GM23338 (cell line): Measurements from ENCODE around the gene DIO3. TPM values are rescaled to one million over a fixed set of nuclear protein-coding genes. Genes with fewer than 3 reads are reported as not detected.

ENCODE experiments used
- ATAC-seq: fragments of 200-7000 bp; cut with Tn5 transposase; 3 replicates; pipeline ENCODE4 v1.9.1; 2020
- DNase-seq: peaks from one replicate; pipeline ENCODE4 v3.0.0-alpha.2; 2015; ENCODE audit warnings: low spot score
- H2AFZ ChIP-seq: fragments of 200-600 bp; sonication (generic); 2 replicates; pipeline ENCODE4 v1.8.0; 2016; ENCODE audit warnings: antibody characterized with exemption, mild to moderate bottlenecking, moderate library complexity
- H3F3A ChIP-seq: fragments of 200-600 bp; sonication (generic); replicated peaks from 2 replicates; pipeline ENCODE4 v1.8.0; 2017; ENCODE audit warnings: antibody characterized with exemption, mixed run types, low read depth
- H3K27ac ChIP-seq: fragments of 200-600 bp; sonication (generic); 2 replicates; pipeline ENCODE4 v1.6.1; 2016; ENCODE audit warnings: low read depth
- H3K27me3 ChIP-seq: fragments of 200-600 bp; sonication (generic); 2 replicates; pipeline ENCODE4 v1.8.0; 2016; ENCODE audit warnings: mild to moderate bottlenecking, mixed run types, moderate library complexity; ENCODE audit not compliant: insufficient read depth
- H3K36me3 ChIP-seq: fragments of 200-600 bp; sonication (generic); 2 replicates; pipeline ENCODE4 v1.8.0; 2016; ENCODE audit warnings: mild to moderate bottlenecking; ENCODE audit not compliant: insufficient read depth
- H3K4me1 ChIP-seq: fragments of 200-600 bp; sonication (generic); 2 replicates; pipeline ENCODE4 v1.8.0; 2016; ENCODE audit warnings: mild to moderate bottlenecking, moderate library complexity; ENCODE audit not compliant: insufficient read depth
- H3K4me2 ChIP-seq: fragments of 200-600 bp; sonication (generic); 2 replicates; pipeline ENCODE4 v1.7.1; 2017; ENCODE audit warnings: mixed run types
- H3K4me3 ChIP-seq: fragments of 200-600 bp; sonication (generic); 2 replicates; pipeline ENCODE4 v1.6.1; 2016; ENCODE audit warnings: mixed run types
- H3K79me2 ChIP-seq: fragments of 200-600 bp; sonication (generic); replicated peaks from 2 replicates; pipeline ENCODE4 v1.8.0; 2017; ENCODE audit warnings: mild to moderate bottlenecking; ENCODE audit not compliant: insufficient read depth
- H3K9me2 ChIP-seq: fragments of 200-600 bp; sonication (generic); 2 replicates; pipeline ENCODE4 v1.8.0; 2017; ENCODE audit not compliant: insufficient read depth
- H4K20me1 ChIP-seq: fragments of 200-600 bp; sonication (generic); replicated peaks from 2 replicates; pipeline ENCODE4 v1.8.0; 2017; ENCODE audit warnings: mild to moderate bottlenecking; ENCODE audit not compliant: insufficient read depth
- H3K27ac Mint-ChIP-seq: 2 replicates; pipeline ENCODE4 v1.8.0; 2020; ENCODE audit warnings: inconsistent platforms, mild to moderate bottlenecking, moderate library complexity, mixed read lengths
- H3K27me3 Mint-ChIP-seq: 3 replicates; pipeline ENCODE4 v1.8.0; 2022; ENCODE audit warnings: low read depth, mild to moderate bottlenecking, moderate library complexity, mixed read lengths, inconsistent platforms; ENCODE audit not compliant: insufficient read depth, poor library complexity
- H3K36me3 Mint-ChIP-seq: 3 replicates; pipeline ENCODE4 v1.8.0; 2021; ENCODE audit warnings: low read depth, mild to moderate bottlenecking, inconsistent platforms, moderate library complexity, mixed read lengths
- H3K4me1 Mint-ChIP-seq: 3 replicates; pipeline ENCODE4 v1.8.0; 2020; ENCODE audit warnings: mild to moderate bottlenecking, inconsistent platforms, mixed read lengths
- H3K4me3 Mint-ChIP-seq: 3 replicates; pipeline ENCODE4 v1.8.0; 2021; ENCODE audit warnings: moderate library complexity, mild to moderate bottlenecking, inconsistent platforms, mixed read lengths
- H3K9me3 Mint-ChIP-seq: 3 replicates; pipeline ENCODE4 v1.8.0; 2020; ENCODE audit warnings: moderate library complexity, mild to moderate bottlenecking, inconsistent platforms, mixed read lengths
- CREB1 ChIP-seq: fragments of 250-450 bp; sonication (Bioruptor Pico); IDR thresholded peaks from 2 replicates; pipeline ENCODE4 v1.5.0; 2020; ENCODE audit warnings: low read depth, mild to moderate bottlenecking, moderate library complexity
- EZH2phosphoT487 ChIP-seq: fragments of 200-600 bp; sonication (generic); IDR thresholded peaks from one replicate; pipeline ENCODE4 v1.8.1; 2018; ENCODE audit warnings: antibody characterized with exemption; ENCODE audit not compliant: unreplicated experiment
- JUNB ChIP-seq: IDR thresholded peaks from one replicate; pipeline ENCODE4 v1.6.1; 2016; ENCODE audit warnings: antibody characterized with exemption; ENCODE audit not compliant: unreplicated experiment
- NANOG ChIP-seq: IDR thresholded peaks from 2 replicates; pipeline ENCODE4 v1.6.1; 2016; ENCODE audit warnings: antibody characterized with exemption, borderline replicate concordance
- POLR2AphosphoS5 ChIP-seq: IDR thresholded peaks from 2 replicates; pipeline ENCODE4 v1.6.1; 2016; ENCODE audit warnings: antibody characterized with exemption, low read depth
- STAT1 ChIP-seq: IDR thresholded peaks from one replicate; pipeline ENCODE4 v1.6.1; 2016; ENCODE audit warnings: antibody characterized with exemption; ENCODE audit not compliant: unreplicated experiment
- ZNF114 ChIP-seq: fragments of 250-450 bp; sonication (Bioruptor Pico); IDR thresholded peaks from 2 replicates; pipeline ENCODE4 v1.5.0; 2020; ENCODE audit warnings: mild to moderate bottlenecking, moderate library complexity
- ZNF331 ChIP-seq: fragments of 250-450 bp; sonication (Bioruptor Pico); IDR thresholded peaks from 2 replicates; pipeline ENCODE4 v1.5.0; 2020; ENCODE audit warnings: low read depth, mild to moderate bottlenecking, moderate library complexity
- polyA plus RNA-seq: library from polyadenylated mRNA; unstranded; fragments of >200 nt; fragmentation: Nextera tagmentation; extraction: Ambion mirVana; gene quantifications from 2 replicates; pipeline ENCODE4 v1.2.1, GENCODE V29; 2016
- total RNA-seq: library from RNA; depleted of rRNA; stranded (reverse); fragments of >200 nt; shearing (Covaris generic); gene quantifications from 2 replicates; pipeline ENCODE4 v1.2.3, GENCODE V29; 2014
- TF ChIP-seq, protein P1 (sequence below): fragments of 250-450 bp; sonication (Bioruptor Pico); IDR thresholded peaks from 2 replicates; pipeline ENCODE4 v1.5.0; 2020; ENCODE audit warnings: mild to moderate bottlenecking, moderate library complexity
- TF ChIP-seq, protein P2 (sequence below): IDR thresholded peaks from 2 replicates; pipeline ENCODE4 v1.6.1; 2016; ENCODE audit warnings: antibody characterized with exemption
- TF ChIP-seq, protein P3 (sequence below), 2 experiments: fragments of 200-600 bp in 1 of 2; sonication (generic) in 1 of 2; conservative IDR thresholded peaks; 2 replicates each; pipeline versions ENCODE4 v1.5.1 to v1.6.1; 2016 to 2017; ENCODE audit warnings: antibody characterized with exemption in 2 of 2, low read depth in 2 of 2, mild to moderate bottlenecking in 2 of 2, moderate library complexity in 1 of 2
- TF ChIP-seq, protein P4 (sequence below): IDR thresholded peaks from one replicate; pipeline ENCODE4 v1.6.1; 2018; ENCODE audit warnings: antibody characterized with exemption; ENCODE audit not compliant: unreplicated experiment

Gene DIO3
- total and polyA plus RNA-seq, 2 experiments from 2014 or later = 0.10 to 0.28 TPM

DNA sequence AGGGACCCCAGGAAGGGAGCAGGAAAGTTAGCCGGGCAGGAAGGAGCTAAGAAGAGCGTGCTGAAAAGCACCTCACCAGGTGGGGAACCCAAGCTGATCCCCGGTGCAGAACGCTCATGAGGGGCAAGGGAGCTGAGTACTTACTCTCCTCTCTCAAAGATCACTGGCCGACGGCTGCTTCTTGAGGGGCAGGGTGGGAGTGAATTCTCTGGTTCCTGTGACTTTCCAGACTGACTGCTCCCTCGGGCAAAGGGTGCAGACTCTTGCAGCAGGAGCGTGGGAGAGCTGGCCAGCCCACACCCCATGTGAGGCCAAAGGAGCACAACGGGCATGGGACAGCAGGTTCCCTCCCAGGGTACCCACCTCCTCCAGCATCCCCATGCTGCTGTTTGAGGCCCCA lies 44.9 kb upstream of the DIO3 start (continued):
- TF ChIP-seq, protein P1, sequence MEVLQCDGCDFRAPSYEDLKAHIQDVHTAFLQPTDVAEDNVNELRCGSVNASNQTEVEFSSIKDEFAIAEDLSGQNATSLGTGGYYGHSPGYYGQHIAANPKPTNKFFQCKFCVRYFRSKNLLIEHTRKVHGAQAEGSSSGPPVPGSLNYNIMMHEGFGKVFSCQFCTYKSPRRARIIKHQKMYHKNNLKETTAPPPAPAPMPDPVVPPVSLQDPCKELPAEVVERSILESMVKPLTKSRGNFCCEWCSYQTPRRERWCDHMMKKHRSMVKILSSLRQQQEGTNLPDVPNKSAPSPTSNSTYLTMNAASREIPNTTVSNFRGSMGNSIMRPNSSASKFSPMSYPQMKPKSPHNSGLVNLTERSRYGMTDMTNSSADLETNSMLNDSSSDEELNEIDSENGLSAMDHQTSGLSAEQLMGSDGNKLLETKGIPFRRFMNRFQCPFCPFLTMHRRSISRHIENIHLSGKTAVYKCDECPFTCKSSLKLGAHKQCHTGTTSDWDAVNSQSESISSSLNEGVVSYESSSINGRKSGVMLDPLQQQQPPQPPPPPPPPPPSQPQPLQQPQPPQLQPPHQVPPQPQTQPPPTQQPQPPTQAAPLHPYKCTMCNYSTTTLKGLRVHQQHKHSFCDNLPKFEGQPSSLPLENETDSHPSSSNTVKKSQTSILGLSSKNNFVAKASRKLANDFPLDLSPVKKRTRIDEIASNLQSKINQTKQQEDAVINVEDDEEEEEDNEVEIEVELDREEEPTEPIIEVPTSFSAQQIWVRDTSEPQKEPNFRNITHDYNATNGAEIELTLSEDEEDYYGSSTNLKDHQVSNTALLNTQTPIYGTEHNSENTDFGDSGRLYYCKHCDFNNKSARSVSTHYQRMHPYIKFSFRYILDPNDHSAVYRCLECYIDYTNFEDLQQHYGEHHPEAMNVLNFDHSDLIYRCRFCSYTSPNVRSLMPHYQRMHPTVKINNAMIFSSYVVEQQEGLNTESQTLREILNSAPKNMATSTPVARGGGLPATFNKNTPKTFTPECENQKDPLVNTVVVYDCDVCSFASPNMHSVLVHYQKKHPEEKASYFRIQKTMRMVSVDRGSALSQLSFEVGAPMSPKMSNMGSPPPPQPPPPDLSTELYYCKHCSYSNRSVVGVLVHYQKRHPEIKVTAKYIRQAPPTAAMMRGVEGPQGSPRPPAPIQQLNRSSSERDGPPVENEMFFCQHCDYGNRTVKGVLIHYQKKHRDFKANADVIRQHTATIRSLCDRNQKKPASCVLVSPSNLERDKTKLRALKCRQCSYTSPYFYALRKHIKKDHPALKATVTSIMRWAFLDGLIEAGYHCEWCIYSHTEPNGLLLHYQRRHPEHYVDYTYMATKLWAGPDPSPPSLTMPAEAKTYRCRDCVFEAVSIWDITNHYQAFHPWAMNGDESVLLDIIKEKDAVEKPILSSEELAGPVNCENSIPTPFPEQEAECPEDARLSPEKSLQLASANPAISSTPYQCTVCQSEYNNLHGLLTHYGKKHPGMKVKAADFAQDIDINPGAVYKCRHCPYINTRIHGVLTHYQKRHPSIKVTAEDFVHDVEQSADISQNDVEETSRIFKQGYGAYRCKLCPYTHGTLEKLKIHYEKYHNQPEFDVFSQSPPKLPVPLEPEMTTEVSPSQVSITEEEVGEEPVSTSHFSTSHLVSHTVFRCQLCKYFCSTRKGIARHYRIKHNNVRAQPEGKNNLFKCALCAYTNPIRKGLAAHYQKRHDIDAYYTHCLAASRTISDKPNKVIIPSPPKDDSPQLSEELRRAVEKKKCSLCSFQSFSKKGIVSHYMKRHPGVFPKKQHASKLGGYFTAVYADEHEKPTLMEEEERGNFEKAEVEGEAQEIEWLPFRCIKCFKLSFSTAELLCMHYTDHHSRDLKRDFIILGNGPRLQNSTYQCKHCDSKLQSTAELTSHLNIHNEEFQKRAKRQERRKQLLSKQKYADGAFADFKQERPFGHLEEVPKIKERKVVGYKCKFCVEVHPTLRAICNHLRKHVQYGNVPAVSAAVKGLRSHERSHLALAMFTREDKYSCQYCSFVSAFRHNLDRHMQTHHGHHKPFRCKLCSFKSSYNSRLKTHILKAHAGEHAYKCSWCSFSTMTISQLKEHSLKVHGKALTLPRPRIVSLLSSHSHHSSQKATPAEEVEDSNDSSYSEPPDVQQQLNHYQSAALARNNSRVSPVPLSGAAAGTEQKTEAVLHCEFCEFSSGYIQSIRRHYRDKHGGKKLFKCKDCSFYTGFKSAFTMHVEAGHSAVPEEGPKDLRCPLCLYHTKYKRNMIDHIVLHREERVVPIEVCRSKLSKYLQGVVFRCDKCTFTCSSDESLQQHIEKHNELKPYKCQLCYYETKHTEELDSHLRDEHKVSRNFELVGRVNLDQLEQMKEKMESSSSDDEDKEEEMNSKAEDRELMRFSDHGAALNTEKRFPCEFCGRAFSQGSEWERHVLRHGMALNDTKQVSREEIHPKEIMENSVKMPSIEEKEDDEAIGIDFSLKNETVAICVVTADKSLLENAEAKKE (CRISPR knock-in tag) = no peak
- TF ChIP-seq ZNF331 = no peak
- no peak for TF ChIP-seq STAT1
- no peak for TF ChIP-seq NANOG

DNA sequence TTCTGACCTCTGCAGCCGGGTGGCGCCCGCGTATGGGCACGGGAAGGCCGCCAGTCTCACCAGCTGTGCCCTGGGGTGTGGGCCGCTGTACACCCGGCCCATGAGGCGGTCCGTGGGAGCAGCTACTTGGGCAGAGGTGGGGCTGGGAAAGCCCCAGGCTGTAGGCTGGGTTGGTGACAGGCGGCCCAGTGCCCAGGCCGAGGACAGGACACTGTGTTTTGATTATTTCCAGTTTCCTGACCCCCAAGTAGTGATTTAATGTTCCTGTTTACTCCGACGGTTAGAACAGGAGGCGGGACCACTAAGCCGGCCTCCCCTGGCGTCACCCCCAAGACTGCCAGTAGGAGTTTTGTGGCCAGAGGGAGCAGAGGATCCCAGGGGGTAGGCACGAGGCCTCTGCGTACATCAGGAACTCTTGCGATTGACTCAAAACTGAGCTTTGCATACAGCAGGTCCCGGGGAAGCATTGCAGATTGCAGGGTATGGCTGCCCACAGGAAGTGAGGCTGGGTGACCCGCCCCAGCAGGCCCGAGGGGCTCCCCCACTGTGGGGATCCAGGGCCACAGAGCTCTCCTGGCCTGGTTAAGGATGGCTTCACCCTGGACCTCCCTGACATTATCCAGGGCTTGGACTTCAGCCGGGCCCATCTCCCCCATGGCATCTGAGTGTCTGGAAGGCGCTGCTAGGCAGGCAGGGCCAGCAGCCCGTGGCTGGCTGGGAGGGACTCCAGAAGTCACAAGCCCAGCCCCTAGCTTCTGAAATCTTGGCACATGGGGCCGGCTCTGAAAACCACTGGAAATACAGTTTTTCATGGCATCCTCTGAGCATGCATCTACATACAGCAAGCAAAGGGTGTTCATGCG lies 42.5 kb upstream of the DIO3 start:
- no peak for ATAC-seq
- Histone ChIP-seq H2AFZ (no peak overlapping the region), H3F3A (no peaks in the 10 kb centered on the region), H4K20me1 (no peaks in the 10 kb centered on the region), H3K27me3 (no peaks in the 10 kb centered on the region), H3K27ac (no peak overlapping the region), H3K4me2 (no peak overlapping the region), H3K36me3 (no peaks in the 10 kb centered on the region), H3K4me3 (no peak overlapping the region), H3K79me2 (no peaks in the 10 kb centered on the region), H3K9me2 (no peaks in the 10 kb centered on the region), H3K4me1 (no peaks in the 10 kb centered on the region)
- Mint-ChIP-seq H3K4me3 (no peak overlapping the region), H3K27ac (no peak overlapping the region), H3K36me3 (peaks cover 6% of the 10 kb centered on the region; the same call in 2 of the 3 replicates), H3K4me1 (peaks cover 3% of the 10 kb centered on the region; the same call in 1 of the 3 replicates), H3K9me3 (peaks cover 16% of the 10 kb centered on the region), H3K27me3 (peaks cover 3% of the 10 kb centered on the region)
- no peak for DNase-seq
- TF ChIP-seq ZNF114 (CRISPR knock-in tag) (no peak), POLR2AphosphoS5 (no peak), EZH2phosphoT487 (no peak), JUNB (no peak), ZNF331 (no peak), CREB1 (no peak), NANOG (no peak)
- TF ChIP-seq, protein P2, sequence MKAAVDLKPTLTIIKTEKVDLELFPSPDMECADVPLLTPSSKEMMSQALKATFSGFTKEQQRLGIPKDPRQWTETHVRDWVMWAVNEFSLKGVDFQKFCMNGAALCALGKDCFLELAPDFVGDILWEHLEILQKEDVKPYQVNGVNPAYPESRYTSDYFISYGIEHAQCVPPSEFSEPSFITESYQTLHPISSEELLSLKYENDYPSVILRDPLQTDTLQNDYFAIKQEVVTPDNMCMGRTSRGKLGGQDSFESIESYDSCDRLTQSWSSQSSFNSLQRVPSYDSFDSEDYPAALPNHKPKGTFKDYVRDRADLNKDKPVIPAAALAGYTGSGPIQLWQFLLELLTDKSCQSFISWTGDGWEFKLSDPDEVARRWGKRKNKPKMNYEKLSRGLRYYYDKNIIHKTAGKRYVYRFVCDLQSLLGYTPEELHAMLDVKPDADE = no peak
- TF ChIP-seq, protein P3, sequence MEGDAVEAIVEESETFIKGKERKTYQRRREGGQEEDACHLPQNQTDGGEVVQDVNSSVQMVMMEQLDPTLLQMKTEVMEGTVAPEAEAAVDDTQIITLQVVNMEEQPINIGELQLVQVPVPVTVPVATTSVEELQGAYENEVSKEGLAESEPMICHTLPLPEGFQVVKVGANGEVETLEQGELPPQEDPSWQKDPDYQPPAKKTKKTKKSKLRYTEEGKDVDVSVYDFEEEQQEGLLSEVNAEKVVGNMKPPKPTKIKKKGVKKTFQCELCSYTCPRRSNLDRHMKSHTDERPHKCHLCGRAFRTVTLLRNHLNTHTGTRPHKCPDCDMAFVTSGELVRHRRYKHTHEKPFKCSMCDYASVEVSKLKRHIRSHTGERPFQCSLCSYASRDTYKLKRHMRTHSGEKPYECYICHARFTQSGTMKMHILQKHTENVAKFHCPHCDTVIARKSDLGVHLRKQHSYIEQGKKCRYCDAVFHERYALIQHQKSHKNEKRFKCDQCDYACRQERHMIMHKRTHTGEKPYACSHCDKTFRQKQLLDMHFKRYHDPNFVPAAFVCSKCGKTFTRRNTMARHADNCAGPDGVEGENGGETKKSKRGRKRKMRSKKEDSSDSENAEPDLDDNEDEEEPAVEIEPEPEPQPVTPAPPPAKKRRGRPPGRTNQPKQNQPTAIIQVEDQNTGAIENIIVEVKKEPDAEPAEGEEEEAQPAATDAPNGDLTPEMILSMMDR (conservative IDR thresholded peaks at IDR 0.05; ENCODE audit: low read depth in 2 of 2) = no peak
- TF ChIP-seq, protein P4, sequence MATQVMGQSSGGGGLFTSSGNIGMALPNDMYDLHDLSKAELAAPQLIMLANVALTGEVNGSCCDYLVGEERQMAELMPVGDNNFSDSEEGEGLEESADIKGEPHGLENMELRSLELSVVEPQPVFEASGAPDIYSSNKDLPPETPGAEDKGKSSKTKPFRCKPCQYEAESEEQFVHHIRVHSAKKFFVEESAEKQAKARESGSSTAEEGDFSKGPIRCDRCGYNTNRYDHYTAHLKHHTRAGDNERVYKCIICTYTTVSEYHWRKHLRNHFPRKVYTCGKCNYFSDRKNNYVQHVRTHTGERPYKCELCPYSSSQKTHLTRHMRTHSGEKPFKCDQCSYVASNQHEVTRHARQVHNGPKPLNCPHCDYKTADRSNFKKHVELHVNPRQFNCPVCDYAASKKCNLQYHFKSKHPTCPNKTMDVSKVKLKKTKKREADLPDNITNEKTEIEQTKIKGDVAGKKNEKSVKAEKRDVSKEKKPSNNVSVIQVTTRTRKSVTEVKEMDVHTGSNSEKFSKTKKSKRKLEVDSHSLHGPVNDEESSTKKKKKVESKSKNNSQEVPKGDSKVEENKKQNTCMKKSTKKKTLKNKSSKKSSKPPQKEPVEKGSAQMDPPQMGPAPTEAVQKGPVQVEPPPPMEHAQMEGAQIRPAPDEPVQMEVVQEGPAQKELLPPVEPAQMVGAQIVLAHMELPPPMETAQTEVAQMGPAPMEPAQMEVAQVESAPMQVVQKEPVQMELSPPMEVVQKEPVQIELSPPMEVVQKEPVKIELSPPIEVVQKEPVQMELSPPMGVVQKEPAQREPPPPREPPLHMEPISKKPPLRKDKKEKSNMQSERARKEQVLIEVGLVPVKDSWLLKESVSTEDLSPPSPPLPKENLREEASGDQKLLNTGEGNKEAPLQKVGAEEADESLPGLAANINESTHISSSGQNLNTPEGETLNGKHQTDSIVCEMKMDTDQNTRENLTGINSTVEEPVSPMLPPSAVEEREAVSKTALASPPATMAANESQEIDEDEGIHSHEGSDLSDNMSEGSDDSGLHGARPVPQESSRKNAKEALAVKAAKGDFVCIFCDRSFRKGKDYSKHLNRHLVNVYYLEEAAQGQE = no peak
